ENCODE measurements around the gene VAPA.

VAPA gene

GRCh38 chr18:9965711-9966624 lies 52.2 kb downstream of the VAPA start:
- ATAC-seq (replicated peaks) (no peak), DNase-seq (no peak)
- Mint-ChIP-seq H3K4me1 (ENCODE audit: low read depth in 2 of 2) (peaks cover 22 to 34% of the 10 kb centered on the region in 2 donors), H3K36me3 (ENCODE audit: insufficient read depth) (no peaks in the 10 kb centered on the region), H3K27ac (peak overlapping the region in 1 of 2 donors; percentile 25), H3K27me3 (peaks cover 34 to 35% of the 10 kb centered on the region in 2 donors), H3K4me3 (no peak overlapping the region), H3K9me3 (no peaks in the 10 kb centered on the region)

- Mint-ChIP-seq H3K36me3 (ENCODE audit: insufficient read depth) (no peaks in the 10 kb centered on the region), H3K27ac (no peak overlapping the region)
These were observed 54.4 kb downstream of the VAPA start for GRCh38 chr18:9968081-9968848.

GRCh38 chr18:9969247-9969646 lies 55.4 kb downstream of the VAPA start:
- peak overlapping the region in 1 of 2 donors; percentile 53 for H3K4me3 Mint-ChIP-seq
- no peak for DNase-seq

More at GRCh38 chr18:9968081-9968848, 54.4 kb downstream of the VAPA start:
- H3K4me1 Mint-ChIP-seq (ENCODE audit: low read depth in 2 of 2): peaks cover 25 to 36% of the 10 kb centered on the region in 2 donors
- DNase-seq: no peak
- ATAC-seq (replicated peaks): no peak
- no peak overlapping the region for H3K4me3 Mint-ChIP-seq
- H3K27me3 Mint-ChIP-seq: peaks cover 38 to 40% of the 10 kb centered on the region in 2 donors
- H3K9me3 Mint-ChIP-seq: no peaks in the 10 kb centered on the region

GRCh38 chr18:9971313-9971920 lies 57.6 kb downstream of the VAPA start:
- ATAC-seq (replicated peaks) (peak; percentile 78), DNase-seq (peak; percentile 58 to 68 (median 64))
- no peak overlapping the region for H3K27ac Mint-ChIP-seq
- H3K4me1 Mint-ChIP-seq (ENCODE audit: low read depth in 2 of 2): peaks cover 21 to 26% of the 10 kb centered on the region in 2 donors
- H3K9me3 Mint-ChIP-seq: no peaks in the 10 kb centered on the region
- H3K27me3 Mint-ChIP-seq: peaks cover 38 to 40% of the 10 kb centered on the region in 2 donors
- no peaks in the 10 kb centered on the region for H3K36me3 Mint-ChIP-seq (ENCODE audit: insufficient read depth)
- no peak overlapping the region for H3K4me3 Mint-ChIP-seq

More at GRCh38 chr18:9969247-9969646, 55.4 kb downstream of the VAPA start:
- Mint-ChIP-seq H3K27ac (peak overlapping the region in 1 of 2 donors; percentile 72), H3K27me3 (peaks cover 38 to 40% of the 10 kb centered on the region in 2 donors), H3K4me1 (ENCODE audit: low read depth in 2 of 2) (peaks cover 26 to 36% of the 10 kb centered on the region in 2 donors), H3K9me3 (no peaks in the 10 kb centered on the region), H3K36me3 (ENCODE audit: insufficient read depth) (no peaks in the 10 kb centered on the region)
- ATAC-seq (replicated peaks): no peak

- no peak overlapping the region for H3K4me3 Mint-ChIP-seq
- peak overlapping the region; percentile 26 to 46 for H3K27ac Mint-ChIP-seq
- no peak for DNase-seq
- peaks cover 27 to 29% of the 10 kb centered on the region in 2 donors for H3K27me3 Mint-ChIP-seq
- H3K9me3 Mint-ChIP-seq: no peaks in the 10 kb centered on the region
- no peaks in the 10 kb centered on the region for H3K36me3 Mint-ChIP-seq (ENCODE audit: insufficient read depth)
- no peak for ATAC-seq (replicated peaks)
- H3K4me1 Mint-ChIP-seq (ENCODE audit: low read depth in 2 of 2): peaks cover 14 to 17% of the 10 kb centered on the region in 2 donors
These were observed 59.7 kb downstream of the VAPA start for GRCh38 chr18:9973470-9973869.

GRCh38 chr18:9974279-9974915 lies 60.6 kb downstream of the VAPA start:
- no peak overlapping the region for H3K4me3 Mint-ChIP-seq
- DNase-seq (no peak), ATAC-seq (replicated peaks) (no peak)
- no peaks in the 10 kb centered on the region for H3K9me3 Mint-ChIP-seq
- peak overlapping the region in 1 of 2 donors; percentile 26 for H3K27ac Mint-ChIP-seq
- peaks cover 18 to 20% of the 10 kb centered on the region in 2 donors for H3K27me3 Mint-ChIP-seq
- H3K4me1 Mint-ChIP-seq (ENCODE audit: low read depth in 2 of 2): peaks cover 5 to 7% of the 10 kb centered on the region in 2 donors
- H3K36me3 Mint-ChIP-seq (ENCODE audit: insufficient read depth): no peaks in the 10 kb centered on the region

- no peaks in the 10 kb centered on the region for H3K9me3 Mint-ChIP-seq
- no peak overlapping the region for H3K4me3 Mint-ChIP-seq
- DNase-seq: no peak
- no peak for ATAC-seq (replicated peaks)
- H3K36me3 Mint-ChIP-seq (ENCODE audit: insufficient read depth): no peaks in the 10 kb centered on the region
- peaks cover 3 to 4% of the 10 kb centered on the region in 2 donors for H3K4me1 Mint-ChIP-seq (ENCODE audit: low read depth in 2 of 2)
- no peak overlapping the region for H3K27ac Mint-ChIP-seq
- peaks cover 12 to 16% of the 10 kb centered on the region in 2 donors for H3K27me3 Mint-ChIP-seq
These were observed 61.8 kb downstream of the VAPA start for GRCh38 chr18:9975658-9976057.

- H3K9me3 Mint-ChIP-seq: no peaks in the 10 kb centered on the region
- H3K27ac Mint-ChIP-seq: no peak overlapping the region
- DNase-seq: no peak
- peaks cover 19 to 31% of the 10 kb centered on the region in 2 donors for H3K27me3 Mint-ChIP-seq
- H3K4me1 Mint-ChIP-seq (ENCODE audit: low read depth in 2 of 2): no peaks in the 10 kb centered on the region
- H3K4me3 Mint-ChIP-seq: no peak overlapping the region
- no peak for ATAC-seq (replicated peaks)
- H3K36me3 Mint-ChIP-seq (ENCODE audit: insufficient read depth): no peaks in the 10 kb centered on the region
These were observed 68.9 kb downstream of the VAPA start for GRCh38 chr18:9982711-9983110.

GRCh38 chr18:9984080-9984479 lies 70.3 kb downstream of the VAPA start:
- Mint-ChIP-seq H3K9me3 (no peaks in the 10 kb centered on the region), H3K4me3 (no peak overlapping the region), H3K27ac (no peak overlapping the region), H3K27me3 (peaks cover 29 to 44% of the 10 kb centered on the region in 2 donors), H3K4me1 (ENCODE audit: low read depth in 2 of 2) (no peaks in the 10 kb centered on the region), H3K36me3 (ENCODE audit: insufficient read depth) (no peaks in the 10 kb centered on the region)
- DNase-seq: no peak
- ATAC-seq (replicated peaks): no peak

- no peak for DNase-seq
- H3K36me3 Mint-ChIP-seq (ENCODE audit: insufficient read depth): no peaks in the 10 kb centered on the region
- no peak for ATAC-seq (replicated peaks)
- H3K4me3 Mint-ChIP-seq: no peak overlapping the region
- no peaks in the 10 kb centered on the region for H3K4me1 Mint-ChIP-seq (ENCODE audit: low read depth in 2 of 2)
- no peaks in the 10 kb centered on the region for H3K9me3 Mint-ChIP-seq
- H3K27ac Mint-ChIP-seq: no peak overlapping the region
- peaks cover 33 to 46% of the 10 kb centered on the region in 2 donors for H3K27me3 Mint-ChIP-seq
These were observed 71.8 kb downstream of the VAPA start for GRCh38 chr18:9985641-9986040.

GRCh38 chr18:9986156-9986930 lies 72.5 kb downstream of the VAPA start:
- H3K36me3 Mint-ChIP-seq (ENCODE audit: insufficient read depth): no peaks in the 10 kb centered on the region
- H3K27ac Mint-ChIP-seq: no peak overlapping the region
- ATAC-seq (replicated peaks) (no peak), DNase-seq (no peak)
- no peaks in the 10 kb centered on the region for H3K4me1 Mint-ChIP-seq (ENCODE audit: low read depth in 2 of 2)
- H3K9me3 Mint-ChIP-seq: no peaks in the 10 kb centered on the region
- H3K27me3 Mint-ChIP-seq: peaks cover 38 to 46% of the 10 kb centered on the region in 2 donors
- H3K4me3 Mint-ChIP-seq: no peak overlapping the region

GRCh38 chr18:9987345-9987744 lies 73.5 kb downstream of the VAPA start:
- no peak overlapping the region for H3K4me3 Mint-ChIP-seq
- H3K27me3 Mint-ChIP-seq: peaks cover 48 to 53% of the 10 kb centered on the region in 2 donors
- DNase-seq (no peak), ATAC-seq (replicated peaks) (no peak)
- H3K36me3 Mint-ChIP-seq (ENCODE audit: insufficient read depth): no peaks in the 10 kb centered on the region
- no peaks in the 10 kb centered on the region for H3K4me1 Mint-ChIP-seq (ENCODE audit: low read depth in 2 of 2)
- H3K27ac Mint-ChIP-seq: no peak overlapping the region
- no peaks in the 10 kb centered on the region for H3K9me3 Mint-ChIP-seq
